GM21619 (cell line): ENCODE data around the gene STK31.
A peak's percentile ranks its signal among the peaks of the same experiment; 100 is the strongest.
"Not testable (repeated sequence)": the region's sequence is repeated elsewhere in the genome, so short reads cannot be mapped to it uniquely, and the experiment has no call there.

Experiments used
- ATAC-seq: cut with Tn5 transposase; IDR thresholded peaks from one replicate; pipeline ENCODE4 v1.9.1; 2021; ENCODE audit not compliant: unreplicated experiment

The STK31 gene

GRCh38 chr7:23710000-23710399 is at the start of gene STK31:
STK31 (plus strand) TSS chr7:23710219; CDS start chr7:23710286, 67 bp downstream.
- no peak for ATAC-seq

GRCh38 chr7:23661385-23661784 is 48.6 kb upstream of the STK31 start:
- no peak for ATAC-seq

- ATAC-seq: no peak
Measured at GRCh38 chr7:23662124-23662983, 47.7 kb upstream of the STK31 start.

GRCh38 chr7:23662984-23663313 is 47.1 kb upstream of the STK31 start:
- ATAC-seq: no peak

GRCh38 chr7:23664122-23664521 is 45.9 kb upstream of the STK31 start:
- no peak for ATAC-seq

- no peak for ATAC-seq
Measured at GRCh38 chr7:23672033-23672432, 38.0 kb upstream of the STK31 start.

GRCh38 chr7:23679898-23680413 is 30.1 kb upstream of the STK31 start, which contains the start of gene FAM221A:
FAM221A (plus strand) TSS chr7:23680199; CDS start chr7:23680219, 20 bp downstream.
- peak; percentile 97 for ATAC-seq

GRCh38 chr7:23680414-23681405 is 29.3 kb upstream of the STK31 start:
- ATAC-seq: peak; percentile 16

- ATAC-seq: not testable (repeated sequence)
Measured at GRCh38 chr7:23684041-23684440, 26.0 kb upstream of the STK31 start.

GRCh38 chr7:23685731-23686130 is 24.3 kb upstream of the STK31 start:
- ATAC-seq: no peak

GRCh38 chr7:23687011-23687410 is 23.0 kb upstream of the STK31 start:
- ATAC-seq: no peak

- no peak for ATAC-seq
Measured at GRCh38 chr7:23689165-23689564, 20.9 kb upstream of the STK31 start.

GRCh38 chr7:23691320-23691719 is 18.7 kb upstream of the STK31 start:
- ATAC-seq: no peak

- ATAC-seq: no peak
Measured at GRCh38 chr7:23693224-23693623, 16.8 kb upstream of the STK31 start.

GRCh38 chr7:23696916-23697441 is 13.0 kb upstream of the STK31 start:
- peak; percentile 69 for ATAC-seq

- no peak for ATAC-seq
Measured at GRCh38 chr7:23698822-23699221, 11.2 kb upstream of the STK31 start.

- ATAC-seq: no peak
Measured at GRCh38 chr7:23700046-23700445, 10.0 kb upstream of the STK31 start.

GRCh38 chr7:23709081-23709750 is 803 bp upstream of the STK31 start:
- no peak for ATAC-seq

- ATAC-seq: no peak
Measured at GRCh38 chr7:23712368-23713284, 2.6 kb downstream of the STK31 start.
